Neuronal stem cell (in vitro differentiated cells): Measurements from ENCODE around the gene KIF21B.
A peak's percentile ranks its signal among the peaks of the same experiment; 100 is the strongest.

Source experiments
- DNase-seq: peaks from one replicate; pipeline ENCODE4 v3.0.0-alpha.2; 2013; ENCODE audit warnings: low spot score
- H2AFZ ChIP-seq: one replicate; pipeline ENCODE4 v1.6.1; 2013; ENCODE audit warnings: mild to moderate bottlenecking, low read length, inconsistent platforms
- H2AK5ac ChIP-seq: 2 replicates; pipeline ENCODE4 v1.6.1; 2013; ENCODE audit warnings: low read depth, mild to moderate bottlenecking, inconsistent platforms, low read length, moderate library complexity, mixed read lengths
- H2BK120ac ChIP-seq: 2 replicates; pipeline ENCODE4 v1.6.1; 2013; ENCODE audit warnings: low read depth, mild to moderate bottlenecking, inconsistent platforms, low read length, moderate library complexity, mixed read lengths
- H2BK12ac ChIP-seq: one replicate; pipeline ENCODE4 v1.6.1; 2013; ENCODE audit warnings: low read length, inconsistent platforms
- H2BK15ac ChIP-seq: 2 replicates; pipeline ENCODE4 v1.6.1; 2013; ENCODE audit warnings: mild to moderate bottlenecking, low read length, inconsistent platforms, mixed read lengths
- H2BK5ac ChIP-seq: one replicate; pipeline ENCODE4 v1.6.1; 2013; ENCODE audit warnings: inconsistent platforms, mild to moderate bottlenecking, low read length, moderate library complexity
- H3K14ac ChIP-seq: one replicate; pipeline ENCODE4 v1.6.1; 2013; ENCODE audit warnings: low read length, inconsistent platforms
- H3K18ac ChIP-seq: 2 replicates; pipeline ENCODE4 v1.6.1; 2013; ENCODE audit warnings: low read length, inconsistent platforms
- H3K23ac ChIP-seq: 2 replicates; pipeline ENCODE4 v1.6.1; 2013; ENCODE audit warnings: low read depth, mild to moderate bottlenecking, mixed read lengths, low read length, inconsistent platforms; ENCODE audit not compliant: poor library complexity
- H3K27ac ChIP-seq: replicated peaks from 3 replicates; pipeline ENCODE4 v1.5.1; 2013; ENCODE audit warnings: low read length, inconsistent platforms
- H3K27me3 ChIP-seq, 3 experiments: 2 replicates each; pipeline ENCODE4 v1.6.1; 2013; ENCODE audit warnings: low read length in 3 of 3, mild to moderate bottlenecking in 2 of 3, inconsistent platforms in 1 of 3, low read depth in 1 of 3, mixed read lengths in 1 of 3, moderate library complexity in 1 of 3; ENCODE audit not compliant: control insufficient read depth in 3 of 3, insufficient read depth in 3 of 3
- H3K36me3 ChIP-seq, 2 donors: replicated peaks in 1 of 2; 2 replicates each; pipeline ENCODE4 v1.6.1; 2013; ENCODE audit warnings: low read length in 2 of 2; ENCODE audit not compliant: control insufficient read depth in 2 of 2, insufficient read depth in 2 of 2
- H3K4ac ChIP-seq: 2 replicates; pipeline ENCODE4 v1.6.1; 2013; ENCODE audit warnings: inconsistent platforms, mild to moderate bottlenecking, low read length, moderate library complexity
- H3K4me1 ChIP-seq, 2 donors: 1 replicate in 1 of 2; 2 replicates in 1 of 2; pipeline ENCODE4 v1.6.1; 2013; ENCODE audit warnings: low read length in 2 of 2, low read depth in 1 of 2; ENCODE audit not compliant: control insufficient read depth in 2 of 2, insufficient read depth in 1 of 2
- H3K4me2 ChIP-seq: one replicate; pipeline ENCODE4 v1.6.1; 2013; ENCODE audit warnings: mild to moderate bottlenecking, low read length, inconsistent platforms; ENCODE audit not compliant: insufficient read depth, poor library complexity, severe bottlenecking
- H3K4me3 ChIP-seq, 2 donors: 2 replicates each; pipeline ENCODE4 v1.5.1; 2013; ENCODE audit warnings: low read length in 2 of 2, mild to moderate bottlenecking in 2 of 2, inconsistent platforms in 1 of 2, moderate library complexity in 1 of 2
- H3K79me1 ChIP-seq: one replicate; pipeline ENCODE4 v1.6.1; 2013; ENCODE audit warnings: low read depth, mild to moderate bottlenecking, inconsistent platforms, low read length, moderate library complexity
- H3K9ac ChIP-seq: one replicate; pipeline ENCODE4 v1.6.1; 2013; ENCODE audit warnings: mild to moderate bottlenecking, low read depth, low read length, inconsistent platforms; ENCODE audit not compliant: poor library complexity
- H3K9me3 ChIP-seq, 2 donors: replicated peaks in 1 of 2; 2 replicates each; pipeline versions ENCODE3 to v1.6.1; 2013; ENCODE audit warnings: low read length in 2 of 2, mild to moderate bottlenecking in 2 of 2, inconsistent platforms in 1 of 2, low read depth in 1 of 2, mixed read lengths in 1 of 2, moderate library complexity in 1 of 2; ENCODE audit not compliant: control insufficient read depth in 2 of 2, insufficient read depth in 1 of 2
- H4K8ac ChIP-seq: one replicate; pipeline ENCODE4 v1.6.1; 2013; ENCODE audit warnings: low read depth, mild to moderate bottlenecking, inconsistent platforms, low read length, moderate library complexity
- H4K91ac ChIP-seq: one replicate; pipeline ENCODE4 v1.6.1; 2013; ENCODE audit warnings: low read length, low read depth, mild to moderate bottlenecking, inconsistent platforms; ENCODE audit not compliant: poor library complexity
- WGBS, 2 donors: extraction: QIAGEN DNeasy Blood & Tissue Kit; methylation state at CpG; one replicate each; pipeline ENCODE4 v1.1.7; 2013; ENCODE audit warnings: missing lambda C conversion rate in 2 of 2, mixed read lengths in 1 of 2; ENCODE audit not compliant: insufficient read length in 2 of 2, insufficient replicate concordance in 1 of 2; ENCODE audit errors: extremely low coverage in 2 of 2; 5-methylcytosine and 5-hydroxymethylcytosine counted together

Gene KIF21B

DNA sequence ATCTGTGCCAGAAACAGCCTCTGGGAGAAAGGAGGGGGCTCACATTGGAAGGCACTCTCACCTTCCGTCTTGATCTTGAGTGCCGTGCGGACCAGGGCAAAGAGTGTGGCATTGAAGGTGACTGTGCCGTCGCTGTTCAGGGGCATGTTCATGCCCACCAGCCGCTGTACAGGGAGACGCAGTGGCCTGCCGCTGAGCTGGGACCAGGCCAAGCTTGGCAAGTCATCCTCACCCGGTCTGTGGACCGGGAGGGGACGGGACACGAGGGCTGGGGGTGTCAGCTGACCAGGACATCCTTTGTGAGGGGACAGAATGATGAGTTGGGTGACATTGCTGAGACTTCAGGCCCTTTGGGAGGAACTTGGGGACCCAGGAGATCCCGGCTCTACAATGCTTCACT is 25.0 kb upstream of the KIF21B start:
- Histone ChIP-seq H3K4ac (peak overlapping the region; percentile 76), H2BK15ac (no peak overlapping the region), H2BK5ac (no peak overlapping the region), H3K4me3 (peak overlapping the region in 1 of 2 donors; percentile 54), H3K14ac (no peak overlapping the region), H3K79me1 (no peaks in the 10 kb centered on the region), H4K91ac (no peak overlapping the region), H4K8ac (no peak overlapping the region), H3K27me3 (peaks cover 0 to 24% (median 0%) of the 10 kb centered on the region in 3 experiments), H2BK12ac (no peak overlapping the region), H3K36me3 (no peaks in the 10 kb centered on the region), H2AK5ac (no peak overlapping the region), H3K4me1 (peaks cover 7% of the 10 kb centered on the region in 2 donors), H3K23ac (no peak overlapping the region), H3K4me2 (no peak overlapping the region), H3K18ac (peak overlapping the region; percentile 25), H3K27ac (no peak overlapping the region), H2AFZ (no peak overlapping the region), H3K9me3 (no peaks in the 10 kb centered on the region), H3K9ac (no peak overlapping the region), H2BK120ac (no peak overlapping the region)
- DNase-seq = no peak
- no CpG with 5 or more reads among the region's 13 CpGs for WGBS, 2 donors

GRCh38 chr1:201044119-201044518 is 20.6 kb upstream of the KIF21B start:
- Histone ChIP-seq H3K4me1 (peaks cover 6% of the 10 kb centered on the region in 2 donors), H3K14ac (no peak overlapping the region), H3K79me1 (no peaks in the 10 kb centered on the region), H2AFZ (no peak overlapping the region), H2BK5ac (no peak overlapping the region), H4K8ac (no peak overlapping the region), H3K18ac (no peak overlapping the region), H2AK5ac (peak overlapping the region; percentile 40), H3K4ac (no peak overlapping the region), H2BK12ac (no peak overlapping the region), H3K9me3 (no peaks in the 10 kb centered on the region), H3K4me2 (no peak overlapping the region), H3K4me3 (no peak overlapping the region), H3K9ac (no peak overlapping the region), H3K36me3 (no peaks in the 10 kb centered on the region), H2BK120ac (no peak overlapping the region), H3K27me3 (peaks cover 0 to 12% (median 0%) of the 10 kb centered on the region in 3 experiments), H2BK15ac (no peak overlapping the region), H3K23ac (no peak overlapping the region), H4K91ac (no peak overlapping the region), H3K27ac (no peak overlapping the region)
- WGBS, 2 donors = no CpG with 5 or more reads among the region's 9 CpGs
- DNase-seq = no peak

- no peak overlapping the region for H3K4me2 ChIP-seq
- H2BK120ac ChIP-seq = no peak overlapping the region
- H3K4me1 ChIP-seq = peaks cover 10 to 14% of the 10 kb centered on the region in 2 donors
- no peaks in the 10 kb centered on the region for H3K36me3 ChIP-seq
- H3K14ac ChIP-seq = no peak overlapping the region
- H4K91ac ChIP-seq = no peak overlapping the region
- no peaks in the 10 kb centered on the region for H3K79me1 ChIP-seq
- H2AK5ac ChIP-seq = no peak overlapping the region
- H3K27ac ChIP-seq = no peak overlapping the region
- H2BK15ac ChIP-seq = no peak overlapping the region
- H4K8ac ChIP-seq = no peak overlapping the region
- no CpG with 5 or more reads among the region's 13 CpGs for WGBS, 2 donors
- no peak overlapping the region for H3K4me3 ChIP-seq
- no peak overlapping the region for H3K4ac ChIP-seq
- no peak overlapping the region for H3K9ac ChIP-seq
- no peak overlapping the region for H2BK12ac ChIP-seq
- H3K27me3 ChIP-seq = peaks cover 0 to 5% (median 0%) of the 10 kb centered on the region in 3 experiments
- H3K18ac ChIP-seq = peak overlapping the region; percentile 6
- DNase-seq = peak; percentile 61
- peak overlapping the region; percentile 36 for H2AFZ ChIP-seq
- no peaks in the 10 kb centered on the region for H3K9me3 ChIP-seq
- H3K23ac ChIP-seq = no peak overlapping the region
- H2BK5ac ChIP-seq = no peak overlapping the region
Measured at GRCh38 chr1:201042779-201043461, 19.4 kb upstream of the KIF21B start.

- no peak overlapping the region for H3K18ac ChIP-seq
- no peaks in the 10 kb centered on the region for H3K9me3 ChIP-seq
- H3K23ac ChIP-seq = no peak overlapping the region
- no peak overlapping the region for H2BK15ac ChIP-seq
- H4K8ac ChIP-seq = no peak overlapping the region
- no peaks in the 10 kb centered on the region for H3K36me3 ChIP-seq
- H3K27ac ChIP-seq = no peak overlapping the region
- H3K14ac ChIP-seq = no peak overlapping the region
- H3K4me3 ChIP-seq = no peak overlapping the region
- no peak overlapping the region for H3K4me2 ChIP-seq
- peaks cover 0 to 10% (median 0%) of the 10 kb centered on the region in 3 experiments for H3K27me3 ChIP-seq
- WGBS, 2 donors = no CpG with 5 or more reads among the region's 2 CpGs
- H2AFZ ChIP-seq = no peak overlapping the region
- H3K4me1 ChIP-seq = peaks cover 10 to 14% of the 10 kb centered on the region in 2 donors
- H2BK5ac ChIP-seq = no peak overlapping the region
- H2AK5ac ChIP-seq = peak overlapping the region; percentile 85
- no peak overlapping the region for H2BK120ac ChIP-seq
- no peak overlapping the region for H3K4ac ChIP-seq
- no peak for DNase-seq
- H3K9ac ChIP-seq = no peak overlapping the region
- H2BK12ac ChIP-seq = peak overlapping the region; percentile 63
- no peaks in the 10 kb centered on the region for H3K79me1 ChIP-seq
- no peak overlapping the region for H4K91ac ChIP-seq
Measured at GRCh38 chr1:201041011-201041410, 17.5 kb upstream of the KIF21B start.
